ENCODE results near the gene MAP3K7. TPM values are rescaled to one million over a fixed set of nuclear protein-coding genes. Genes with fewer than 3 reads are reported as not detected.

Gene MAP3K7
- total RNA-seq, 2 experiments from 2014 or later: 9.0 to 9.3 TPM

GRCh38 chr6:90557006-90557405 is 29.9 kb downstream of the MAP3K7 start:
- ChIA-PET POLR2A (no interaction called here), CTCF (no interaction called here)
- Mint-ChIP-seq H3K9me3 (no peaks in the 10 kb centered on the region), H3K4me3 (no peak overlapping the region), H3K4me1 (ENCODE audit: low read depth) (peaks cover 4% of the 10 kb centered on the region), H3K27ac (no peak overlapping the region), H3K27me3 (no peaks in the 10 kb centered on the region), H3K36me3 (ENCODE audit: low read depth) (peaks cover 83% of the 10 kb centered on the region)
- ATAC-seq (ENCODE audit: poor library complexity) (no peak), DNase-seq (no peak)
- no peaks in the 10 kb centered on the region for H3K9me3 ChIP-seq (ENCODE audit: control insufficient read depth in 1 of 2, insufficient read depth in 1 of 2, low read length in 2 of 2)
- peaks cover 1% of the 10 kb centered on the region for H3K4me1 ChIP-seq (ENCODE audit: insufficient read depth, low read length)
- intact Hi-C loops (cut with DNase I, micrococcal nuclease): no loop called here
- peaks cover 76% of the 10 kb centered on the region for H3K36me3 ChIP-seq (ENCODE audit: insufficient read depth, low read length)
- no peak overlapping the region for H3K27ac ChIP-seq (ENCODE audit: low read depth in 1 of 2, low read length in 2 of 2)
- H3K27me3 ChIP-seq (ENCODE audit: control insufficient read depth in 1 of 2, insufficient read depth in 2 of 2, low read length in 2 of 2): no peaks in the 10 kb centered on the region
- TF ChIP-seq CTCF (IDR thresholded peaks at IDR 0.05): no peak
- H3K4me3 ChIP-seq (ENCODE audit: low read length): no peak overlapping the region

- no peak overlapping the region for H3K4me3 Mint-ChIP-seq
- peaks cover 94% of the 10 kb centered on the region for H3K36me3 Mint-ChIP-seq (ENCODE audit: low read depth)
- no peaks in the 10 kb centered on the region for H3K9me3 ChIP-seq (ENCODE audit: control insufficient read depth in 1 of 2, insufficient read depth in 1 of 2, low read length in 2 of 2)
Measured at GRCh38 chr6:90547991-90548390, 38.9 kb downstream of the MAP3K7 start.

DNA sequence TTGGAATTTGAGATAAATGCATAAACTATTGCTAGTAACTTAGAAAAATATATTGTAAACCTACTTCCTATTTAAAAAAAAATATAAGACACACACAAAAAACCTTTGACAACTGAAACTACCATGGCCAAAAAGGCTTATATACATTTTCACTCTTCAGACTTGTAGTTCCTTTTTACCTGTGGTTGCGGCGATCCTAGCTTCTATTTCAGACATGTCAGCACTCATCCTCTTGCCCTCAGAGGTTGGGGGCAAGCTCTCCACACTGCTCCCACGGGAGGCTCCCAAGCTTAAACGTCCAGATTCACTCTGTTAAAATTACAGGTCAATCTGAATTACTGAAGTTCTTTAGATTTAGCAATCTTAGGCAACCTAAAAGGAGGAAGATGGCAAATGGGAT is 39.8 kb downstream of the MAP3K7 start:
- no peaks in the 10 kb centered on the region for H3K9me3 Mint-ChIP-seq
- Histone ChIP-seq H3K27ac (ENCODE audit: low read depth in 1 of 2, low read length in 2 of 2) (no peak overlapping the region), H3K36me3 (ENCODE audit: insufficient read depth, low read length) (peaks cover 80% of the 10 kb centered on the region), H3K9me3 (ENCODE audit: control insufficient read depth in 1 of 2, insufficient read depth in 1 of 2, low read length in 2 of 2) (no peaks in the 10 kb centered on the region), H3K4me3 (ENCODE audit: low read length) (no peak overlapping the region), H3K4me1 (ENCODE audit: insufficient read depth, low read length) (no peaks in the 10 kb centered on the region), H3K27me3 (ENCODE audit: control insufficient read depth in 1 of 2, insufficient read depth in 2 of 2, low read length in 2 of 2) (no peaks in the 10 kb centered on the region)
- no peaks in the 10 kb centered on the region for H3K27me3 Mint-ChIP-seq
- peaks cover 93% of the 10 kb centered on the region for H3K36me3 Mint-ChIP-seq (ENCODE audit: low read depth)
- ATAC-seq (ENCODE audit: poor library complexity): no peak
- no peaks in the 10 kb centered on the region for H3K4me1 Mint-ChIP-seq (ENCODE audit: low read depth)
- CTCF ChIA-PET: no interaction called here
- POLR2A ChIA-PET: no interaction called here
- H3K27ac Mint-ChIP-seq: no peak overlapping the region
- intact Hi-C loops (cut with DNase I, micrococcal nuclease): no loop called here
- no peak overlapping the region for H3K4me3 Mint-ChIP-seq
- DNase-seq: no peak
- no peak for TF ChIP-seq CTCF (IDR thresholded peaks at IDR 0.05)

More at GRCh38 chr6:90547991-90548390, 38.9 kb downstream of the MAP3K7 start:
- no peaks in the 10 kb centered on the region for H3K4me1 ChIP-seq (ENCODE audit: insufficient read depth, low read length)
- POLR2A ChIA-PET: no interaction called here
- no peak for ATAC-seq (ENCODE audit: poor library complexity)
- CTCF ChIA-PET: no interaction called here
- intact Hi-C loops (cut with DNase I, micrococcal nuclease): no loop called here
- no peak overlapping the region for H3K4me3 ChIP-seq (ENCODE audit: low read length)
- H3K9me3 Mint-ChIP-seq: no peaks in the 10 kb centered on the region
- no peaks in the 10 kb centered on the region for H3K4me1 Mint-ChIP-seq (ENCODE audit: low read depth)
- no peaks in the 10 kb centered on the region for H3K27me3 ChIP-seq (ENCODE audit: control insufficient read depth in 1 of 2, insufficient read depth in 2 of 2, low read length in 2 of 2)
- DNase-seq: no peak
- H3K27me3 Mint-ChIP-seq: no peaks in the 10 kb centered on the region
- H3K36me3 ChIP-seq (ENCODE audit: insufficient read depth, low read length): peaks cover 89% of the 10 kb centered on the region
- no peak for TF ChIP-seq CTCF (IDR thresholded peaks at IDR 0.05)
- no peak overlapping the region for H3K27ac Mint-ChIP-seq
- no peak overlapping the region for H3K27ac ChIP-seq (ENCODE audit: low read depth in 1 of 2, low read length in 2 of 2)

Data from CD4-positive, alpha-beta T cell (primary cell).